Tibial nerve (tissue), 4 donors: ENCODE measurements around the gene CLASP2.

Experiments used
- EP300 ChIP-seq, 2 donors: sonication (generic); formaldehyde crosslinking; IDR thresholded peaks; one replicate each; pipeline ENCODE4 v1.6.1; 2017; ENCODE audit warnings: antibody characterized with exemption in 2 of 2, mild to moderate bottlenecking in 1 of 2
- POLR2A ChIP-seq, 2 donors: fragments of 450-650 bp; IDR thresholded peaks; one replicate each; pipeline ENCODE4 v1.6.1; 2017; ENCODE audit warnings: antibody characterized with exemption in 2 of 2, mild to moderate bottlenecking in 2 of 2, moderate library complexity in 2 of 2
- TF ChIP-seq, protein P1 (sequence below), 5 experiments: fragments of 200-600 bp in 3 of 5; fragments of 450-650 bp in 2 of 5; sonication (generic) in 3 of 5; IDR thresholded peaks; one replicate each; pipeline ENCODE4 v1.5.1; 2016 to 2019; ENCODE audit warnings: antibody characterized with exemption in 5 of 5, mild to moderate bottlenecking in 3 of 5, moderate library complexity in 2 of 5

DNA sequence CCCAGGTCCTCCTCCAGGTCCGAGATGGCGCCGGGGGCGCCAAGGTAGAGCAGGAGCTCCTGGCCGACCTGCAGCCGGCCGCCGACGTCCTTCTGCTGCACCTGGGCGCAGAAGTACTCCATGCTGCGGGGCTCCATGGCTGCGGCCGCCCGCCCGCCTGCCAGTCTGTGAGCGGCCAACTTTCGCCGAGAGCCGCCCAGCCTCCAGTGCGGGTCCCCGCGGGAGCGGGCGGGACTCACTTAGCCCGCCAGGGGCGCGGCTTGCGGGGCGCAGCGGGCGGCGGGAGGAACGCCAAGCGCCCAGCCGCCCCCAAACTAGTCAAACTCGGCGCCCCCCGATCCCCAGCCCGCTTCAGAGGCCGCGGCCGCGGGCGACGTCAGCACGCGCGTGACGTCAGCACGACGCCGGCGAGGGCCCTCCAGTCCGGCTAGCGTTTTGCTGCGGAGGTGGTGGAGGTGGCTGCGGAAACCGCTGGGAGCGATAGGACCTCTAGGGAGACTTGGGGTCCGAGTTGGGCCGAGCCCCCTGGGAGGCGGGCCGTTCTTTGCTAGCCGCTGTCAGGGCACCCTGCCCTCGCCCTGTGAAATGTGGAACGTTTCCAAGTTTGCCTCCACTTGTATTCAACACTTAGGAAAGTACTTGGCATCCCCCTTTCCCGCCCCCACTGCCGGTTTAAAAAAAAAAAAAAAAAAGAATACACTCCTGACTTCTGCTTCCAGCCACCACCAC lies at the start of gene CLASP2:
- TF ChIP-seq, protein P1, sequence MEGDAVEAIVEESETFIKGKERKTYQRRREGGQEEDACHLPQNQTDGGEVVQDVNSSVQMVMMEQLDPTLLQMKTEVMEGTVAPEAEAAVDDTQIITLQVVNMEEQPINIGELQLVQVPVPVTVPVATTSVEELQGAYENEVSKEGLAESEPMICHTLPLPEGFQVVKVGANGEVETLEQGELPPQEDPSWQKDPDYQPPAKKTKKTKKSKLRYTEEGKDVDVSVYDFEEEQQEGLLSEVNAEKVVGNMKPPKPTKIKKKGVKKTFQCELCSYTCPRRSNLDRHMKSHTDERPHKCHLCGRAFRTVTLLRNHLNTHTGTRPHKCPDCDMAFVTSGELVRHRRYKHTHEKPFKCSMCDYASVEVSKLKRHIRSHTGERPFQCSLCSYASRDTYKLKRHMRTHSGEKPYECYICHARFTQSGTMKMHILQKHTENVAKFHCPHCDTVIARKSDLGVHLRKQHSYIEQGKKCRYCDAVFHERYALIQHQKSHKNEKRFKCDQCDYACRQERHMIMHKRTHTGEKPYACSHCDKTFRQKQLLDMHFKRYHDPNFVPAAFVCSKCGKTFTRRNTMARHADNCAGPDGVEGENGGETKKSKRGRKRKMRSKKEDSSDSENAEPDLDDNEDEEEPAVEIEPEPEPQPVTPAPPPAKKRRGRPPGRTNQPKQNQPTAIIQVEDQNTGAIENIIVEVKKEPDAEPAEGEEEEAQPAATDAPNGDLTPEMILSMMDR (IDR thresholded peaks at IDR 0.05), result peak in 4 of 5 experiments; percentile 5 to 46 (median 28)
- TF ChIP-seq POLR2A (IDR thresholded peaks at IDR 0.05) (peak; percentile 52 to 83), EP300 (IDR thresholded peaks at IDR 0.05) (peak in 1 of 2 donors; percentile 91)
